CD4-positive, alpha-beta T cell treated with Interleukin-6 at 100 ng/mL for 8 hours (primary cell): ENCODE results near the gene RNF222.

Experiments
- DNase-seq: peaks from one replicate; pipeline ENCODE4 v3.0.0-alpha.2; 2020; ENCODE audit warnings: mixed read lengths, low spot score

Gene RNF222, protein sequence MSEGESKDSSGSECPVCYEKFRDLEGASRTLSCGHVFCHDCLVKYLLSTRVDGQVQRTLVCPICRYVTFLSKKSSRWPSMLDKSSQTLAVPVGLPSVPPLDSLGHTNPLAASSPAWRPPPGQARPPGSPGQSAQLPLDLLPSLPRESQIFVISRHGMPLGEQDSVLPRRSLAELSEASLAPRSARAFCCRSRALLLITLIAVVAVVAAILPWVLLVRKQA

GRCh38 chr17:8397636-8398035 is at the start of gene RNF222:
TSS of gene RNF222 (minus strand) at chr17:8397827. CDS start at chr17:8393461, 4,366 bp downstream.
- DNase-seq, result no peak

- no peak for DNase-seq
Observed at GRCh38 chr17:8445536-8445935, 47.9 kb upstream of the RNF222 start.

DNA sequence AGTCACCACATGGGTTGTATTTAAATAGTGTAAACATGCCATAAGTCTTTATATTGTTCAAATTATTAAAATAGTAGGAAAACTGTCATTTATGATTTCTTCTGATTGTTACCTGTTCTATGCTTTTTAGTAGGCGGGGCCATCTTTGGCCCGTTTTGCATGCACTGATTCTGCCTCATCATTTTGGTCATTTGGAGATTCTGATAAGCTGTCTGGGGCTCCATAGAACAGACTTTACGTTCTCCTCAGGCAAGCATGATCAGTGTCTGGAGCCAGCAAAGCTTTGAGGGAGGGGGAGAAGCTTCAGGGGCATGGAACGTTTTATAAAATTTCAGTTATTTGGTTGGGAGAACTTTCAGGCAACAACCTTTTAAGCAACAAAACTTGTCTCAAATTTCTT is 46.9 kb upstream of the RNF222 start:
- no peak for DNase-seq

- DNase-seq, result no peak
Observed at GRCh38 chr17:8443756-8444155, 46.1 kb upstream of the RNF222 start.

GRCh38 chr17:8442310-8442709 is 44.7 kb upstream of the RNF222 start:
- no peak for DNase-seq

DNA sequence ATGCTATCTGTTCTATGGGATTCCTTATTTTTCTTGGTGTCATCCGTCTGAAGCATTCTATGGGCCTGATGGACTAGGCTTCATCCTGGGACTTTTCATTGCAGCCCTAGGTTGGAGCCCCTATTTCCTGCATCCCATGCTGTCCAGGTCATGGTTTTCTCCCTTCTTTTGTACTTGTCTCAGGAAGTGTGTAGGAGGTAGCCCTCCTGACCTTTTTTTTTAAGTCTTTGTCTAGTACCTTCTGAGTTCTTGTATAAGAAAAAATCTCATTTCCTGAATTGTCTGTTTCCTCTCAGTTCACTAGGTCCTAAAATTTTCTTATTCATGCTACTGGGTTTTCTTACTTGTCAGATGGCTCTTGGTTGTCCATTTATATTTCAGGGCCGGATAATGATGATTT is 44.1 kb upstream of the RNF222 start:
- no peak for DNase-seq

DNA sequence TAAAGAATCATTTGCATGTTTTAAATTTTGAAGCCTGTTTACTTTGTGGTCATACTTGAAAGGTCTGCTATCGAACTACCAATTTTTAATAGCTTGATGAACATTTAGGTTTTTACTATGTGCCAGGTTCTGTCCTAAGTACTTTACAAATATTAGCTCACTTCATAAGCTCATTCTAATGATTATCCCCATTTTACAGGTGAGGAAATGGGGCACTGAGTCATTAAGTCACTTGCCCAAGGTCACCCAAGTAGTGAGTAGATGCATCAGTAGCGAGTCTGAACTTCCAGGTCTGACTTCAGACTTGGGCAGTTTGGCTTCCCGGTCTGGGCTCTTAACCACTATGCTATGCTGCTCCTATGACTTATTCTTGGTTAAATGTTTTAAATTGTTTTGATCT is 42.1 kb upstream of the RNF222 start:
- DNase-seq, result no peak

- no peak for DNase-seq
Observed at GRCh38 chr17:8438441-8438840, 40.8 kb upstream of the RNF222 start.

GRCh38 chr17:8436844-8437171 is 39.2 kb upstream of the RNF222 start:
- DNase-seq, result no peak

GRCh38 chr17:8436169-8436843 is 38.7 kb upstream of the RNF222 start:
- DNase-seq, result peak; percentile 50

DNA sequence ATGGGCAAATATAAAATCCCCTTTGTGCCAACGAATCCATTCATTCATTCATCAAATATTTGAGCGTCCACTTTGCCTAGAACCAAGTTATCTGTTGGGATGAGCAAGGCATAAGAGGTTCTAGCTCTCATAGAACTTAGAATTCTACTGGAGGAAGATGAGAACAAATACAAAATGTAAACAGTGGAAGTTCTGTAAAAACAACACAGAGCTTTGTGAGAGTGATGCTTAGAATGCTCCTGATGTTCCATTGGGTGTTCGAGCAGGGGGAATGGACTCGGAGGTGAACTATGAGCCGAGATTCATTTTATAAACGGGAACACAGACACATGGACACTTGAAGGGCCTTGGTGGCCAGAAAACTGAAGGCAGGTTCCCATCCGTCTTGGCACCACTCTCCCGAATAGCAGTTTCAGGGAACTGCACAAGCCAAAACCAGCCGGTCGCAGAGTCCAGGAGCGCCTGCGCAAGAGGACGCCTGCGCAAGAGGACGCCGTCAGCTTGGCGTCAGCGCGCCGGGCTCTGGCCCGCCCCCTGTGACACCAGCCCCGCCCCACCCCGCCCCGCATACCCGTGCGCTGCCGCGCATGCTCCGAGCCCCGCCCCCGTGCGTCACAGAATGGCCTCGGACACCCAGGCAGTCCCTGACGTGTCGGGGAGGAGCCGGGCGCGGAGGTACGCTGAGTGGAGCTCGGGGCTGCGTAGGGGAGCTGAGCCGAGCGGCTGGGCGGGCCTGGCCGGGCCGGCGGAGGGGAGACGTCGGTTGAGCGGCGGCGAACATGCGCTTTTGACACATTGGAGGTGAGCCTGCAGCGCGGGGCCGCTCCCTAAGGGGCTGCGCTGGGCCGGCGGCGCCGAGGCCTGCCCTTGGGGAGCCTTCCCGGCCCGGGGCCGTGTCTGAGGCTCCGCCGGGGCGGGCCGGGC is 37.9 kb upstream of the RNF222 start, which contains the start of gene NDEL1:
NDEL1 (plus strand) TSS at position 640 of the 924 bp plus-strand sequence. CDS start 8,388 bp downstream, outside the sequence.
- DNase-seq, result peak; percentile 99

- no peak for DNase-seq
Observed at GRCh38 chr17:8430966-8431365, 33.3 kb upstream of the RNF222 start.

GRCh38 chr17:8426802-8427201 is 29.2 kb upstream of the RNF222 start:
- no peak for DNase-seq

DNA sequence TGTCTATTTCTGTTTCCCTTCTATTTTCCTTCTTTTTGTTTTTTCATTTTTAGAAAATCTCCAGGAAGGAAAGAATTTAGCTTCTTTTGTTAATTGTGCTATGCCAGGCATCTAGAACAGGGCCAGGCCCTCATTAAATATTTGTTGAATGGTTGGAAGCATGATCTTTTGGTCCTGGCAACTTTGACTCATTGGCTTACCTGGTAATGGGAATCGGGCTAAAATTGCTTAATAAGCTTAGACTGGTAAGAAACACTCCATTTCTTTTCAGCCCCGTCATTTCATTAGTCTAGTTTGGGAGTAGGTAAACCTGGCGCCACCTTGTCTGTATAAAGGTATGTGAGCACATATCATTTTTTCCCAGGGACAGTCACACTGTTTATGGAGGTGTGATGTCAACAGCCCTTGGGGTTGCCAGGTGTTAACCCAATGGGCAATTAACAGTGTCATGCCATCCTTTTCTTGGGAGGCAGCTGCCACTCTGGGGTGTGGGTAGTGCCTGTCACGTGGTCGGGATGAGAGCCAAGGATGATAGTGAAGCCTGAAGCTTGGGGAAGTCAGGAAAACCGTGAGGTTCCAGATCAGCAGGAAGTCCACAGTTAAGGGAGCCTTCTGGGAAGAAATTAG is 28.6 kb upstream of the RNF222 start:
- DNase-seq, result no peak

DNA sequence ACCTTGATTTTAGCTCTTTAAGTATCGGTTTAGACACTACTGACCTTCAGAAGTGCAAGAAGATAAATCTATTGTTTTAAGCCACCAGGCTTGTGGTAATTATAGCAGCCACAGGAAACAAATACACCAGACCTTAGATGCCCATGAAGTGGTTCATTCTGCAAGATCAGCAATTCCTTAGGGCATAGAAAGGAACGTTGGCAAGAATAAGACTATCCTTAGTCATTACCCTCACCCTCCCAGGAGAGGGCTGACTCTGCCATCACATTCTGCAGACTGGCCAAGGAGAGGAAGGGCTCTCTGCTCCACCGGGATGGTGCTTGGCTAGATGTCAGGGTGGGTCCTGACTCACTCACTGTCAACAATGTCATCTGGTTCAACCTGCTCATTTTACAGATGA is 23.9 kb upstream of the RNF222 start:
- no peak for DNase-seq

DNA sequence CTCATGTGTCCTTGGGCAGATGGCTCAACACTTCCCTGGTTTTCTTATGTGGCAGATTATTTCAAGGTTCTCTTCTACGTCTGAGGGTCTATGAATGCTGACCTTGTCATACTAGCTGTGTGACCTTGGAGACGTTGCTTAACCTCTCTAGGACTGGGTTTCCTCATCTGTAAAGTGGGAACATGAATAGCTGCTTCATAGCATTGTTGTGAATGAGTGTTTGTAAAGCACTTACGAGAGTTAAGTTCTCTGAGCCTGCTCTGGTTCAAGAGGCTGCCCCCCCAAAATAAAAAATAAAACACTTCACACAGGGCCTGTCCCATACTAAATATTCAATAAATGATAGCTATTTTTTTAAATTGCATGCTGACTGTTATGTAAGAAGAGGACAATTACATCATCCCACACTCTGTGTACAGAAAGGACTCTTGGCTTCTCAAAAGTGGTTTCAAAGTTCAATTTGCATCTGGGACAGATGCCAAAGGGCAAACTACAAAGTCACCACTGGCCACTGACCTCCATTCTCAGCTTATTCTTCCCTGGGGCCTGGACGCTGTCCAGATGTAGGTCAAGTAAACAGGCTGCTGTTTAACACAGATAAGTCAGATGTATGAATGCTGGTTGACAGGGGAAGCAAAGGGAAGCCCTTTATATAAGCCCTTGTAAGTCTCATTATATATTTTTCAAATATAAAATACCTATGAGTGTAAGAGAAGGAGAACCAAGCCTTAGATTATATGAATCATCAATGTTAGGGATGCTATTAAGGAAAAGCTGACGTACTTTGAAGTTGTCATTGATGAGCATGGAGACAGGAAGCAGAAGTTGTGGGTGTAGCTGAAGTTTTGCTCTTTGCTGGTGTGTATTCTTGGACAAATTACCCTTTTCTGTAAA is 22.7 kb upstream of the RNF222 start:
- DNase-seq, result no peak

GRCh38 chr17:8419305-8419704 is 21.7 kb upstream of the RNF222 start:
- no peak for DNase-seq

DNA sequence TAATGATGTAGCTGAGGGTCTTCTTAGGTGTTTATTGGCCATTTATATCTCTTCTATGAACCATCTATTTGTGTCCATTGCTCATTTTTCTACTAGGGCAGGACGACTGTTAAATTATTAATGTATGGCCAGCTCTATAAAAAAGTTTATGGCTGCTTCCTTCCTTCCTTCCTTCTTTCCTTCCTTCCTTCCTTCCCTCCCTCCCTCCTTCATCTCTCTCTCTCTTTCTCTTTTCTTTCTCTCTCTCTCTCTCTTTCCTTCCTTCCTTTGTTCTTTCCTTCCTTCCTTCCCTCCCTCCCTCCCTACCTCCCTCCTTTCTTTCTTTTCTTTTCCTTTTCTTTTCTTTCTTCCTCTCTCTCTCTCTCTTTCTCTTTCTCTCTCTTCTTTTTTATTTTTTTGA is 20.8 kb upstream of the RNF222 start:
- DNase-seq, result no peak

- no peak for DNase-seq
Observed at GRCh38 chr17:8417806-8418205, 20.2 kb upstream of the RNF222 start.

DNA sequence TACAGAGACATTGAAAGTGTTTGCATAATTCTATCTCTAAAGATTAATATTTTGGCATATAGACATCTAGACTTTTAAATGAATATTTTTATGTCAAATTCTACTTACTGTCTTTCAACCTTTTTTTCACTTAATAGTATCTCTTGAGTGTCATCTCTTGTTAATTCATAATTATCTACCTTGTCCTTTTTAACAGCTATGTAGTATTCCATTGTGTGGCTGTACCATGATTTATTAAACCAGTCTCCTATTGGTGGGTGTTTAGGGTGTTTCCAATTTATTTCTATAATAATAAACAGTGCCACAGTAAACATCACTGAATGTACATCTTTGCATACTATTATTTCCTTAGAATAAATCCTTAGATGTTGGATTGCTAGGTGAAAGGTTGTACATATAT is 16.3 kb upstream of the RNF222 start:
- no peak for DNase-seq

GRCh38 chr17:8413328-8413727 is 15.7 kb upstream of the RNF222 start:
- DNase-seq, result no peak
